A673 (cell line): ENCODE data around the gene GRIK1.

Experiments used
- CTCF ChIP-seq: fragments of 300-800, 200-600 bp; sonication (generic); conservative IDR thresholded peaks from 2 replicates; pipeline ENCODE4 v1.5.1; 2017; ENCODE audit warnings: low read depth, mild to moderate bottlenecking, antibody characterized with exemption, low read length, moderate library complexity, mixed read lengths
- EZH2 ChIP-seq: fragments of 200-600 bp; sonication (generic); IDR thresholded peaks from 2 replicates; pipeline ENCODE4 v1.6.1; 2017; ENCODE audit warnings: borderline replicate concordance, low read depth, mild to moderate bottlenecking, mixed read lengths, antibody characterized with exemption, low read length; ENCODE audit not compliant: poor library complexity, severe bottlenecking

GRCh38 chr21:29499734-29500343 is 440.0 kb downstream of the GRIK1 start:
- TF ChIP-seq EZH2 (no peak), CTCF (peak; percentile 89)
